KOPT-K1 (cell line): ENCODE measurements around the gene DDX20.
"Not testable (repeated sequence)": the region's sequence is repeated elsewhere in the genome, so short reads cannot be mapped to it uniquely, and the experiment has no call there.

Source experiments
- H3K27ac ChIP-seq: fragments of 200-600 bp; sonication (generic); 2 replicates; pipeline ENCODE4 v1.5.1; 2016; ENCODE audit warnings: antibody characterized with exemption, mild to moderate bottlenecking, low read depth, low read length; ENCODE audit not compliant: poor library complexity, severe bottlenecking
- H3K36me3 ChIP-seq: fragments of 200-600 bp; sonication (generic); 2 replicates; pipeline ENCODE4 v1.5.1; 2017; ENCODE audit warnings: antibody characterized with exemption, mild to moderate bottlenecking, low read length, moderate library complexity; ENCODE audit not compliant: insufficient read depth
- H3K9me3 ChIP-seq: fragments of 200-600 bp; sonication (generic); 2 replicates; pipeline ENCODE4 v1.5.1; 2017; ENCODE audit warnings: antibody characterized with exemption, low read length, mild to moderate bottlenecking; ENCODE audit not compliant: insufficient read depth, poor library complexity, severe bottlenecking

Gene DDX20

GRCh38 chr1:111784273-111784901, 28.7 kb downstream of the DDX20 start:
- H3K9me3 ChIP-seq, result no peaks in the 10 kb centered on the region
- H3K36me3 ChIP-seq, result no peaks in the 10 kb centered on the region

GRCh38 chr1:111786669-111787207, 31.0 kb downstream of the DDX20 start:
- H3K27ac ChIP-seq, result no peak overlapping the region
- H3K36me3 ChIP-seq, result no peaks in the 10 kb centered on the region
- no peaks in the 10 kb centered on the region for H3K9me3 ChIP-seq

More at GRCh38 chr1:111784273-111784901, 28.7 kb downstream of the DDX20 start:
- no peak overlapping the region for H3K27ac ChIP-seq

GRCh38 chr1:111789142-111789541, 33.4 kb downstream of the DDX20 start:
- H3K36me3 ChIP-seq, result no peaks in the 10 kb centered on the region
- no peak overlapping the region for H3K27ac ChIP-seq
- H3K9me3 ChIP-seq, result no peaks in the 10 kb centered on the region

GRCh38 chr1:111789666-111790316, 34.1 kb downstream of the DDX20 start:
- Histone ChIP-seq H3K27ac (no peak overlapping the region), H3K36me3 (no peaks in the 10 kb centered on the region), H3K9me3 (no peaks in the 10 kb centered on the region)

GRCh38 chr1:111791776-111792175, 36.1 kb downstream of the DDX20 start:
- no peaks in the 10 kb centered on the region for H3K36me3 ChIP-seq
- H3K9me3 ChIP-seq, result no peaks in the 10 kb centered on the region
- H3K27ac ChIP-seq, result no peak overlapping the region

- Histone ChIP-seq H3K9me3 (no peaks in the 10 kb centered on the region), H3K27ac (no peak overlapping the region), H3K36me3 (no peaks in the 10 kb centered on the region)
Observed at GRCh38 chr1:111792249-111792648, 36.5 kb downstream of the DDX20 start.

- Histone ChIP-seq H3K27ac (no peak overlapping the region), H3K36me3 (no peaks in the 10 kb centered on the region)
Observed at GRCh38 chr1:111793923-111794322, 38.2 kb downstream of the DDX20 start.

GRCh38 chr1:111795401-111795800, 39.7 kb downstream of the DDX20 start:
- no peaks in the 10 kb centered on the region for H3K9me3 ChIP-seq
- H3K27ac ChIP-seq, result no peak overlapping the region
- no peaks in the 10 kb centered on the region for H3K36me3 ChIP-seq

More at GRCh38 chr1:111793923-111794322, 38.2 kb downstream of the DDX20 start:
- no peaks in the 10 kb centered on the region for H3K9me3 ChIP-seq

GRCh38 chr1:111798580-111798979, 42.9 kb downstream of the DDX20 start:
- no peaks in the 10 kb centered on the region for H3K36me3 ChIP-seq
- H3K9me3 ChIP-seq, result no peaks in the 10 kb centered on the region
- H3K27ac ChIP-seq, result no peak overlapping the region

- not testable (repeated sequence) for H3K36me3 ChIP-seq, H3K9me3 ChIP-seq, H3K27ac ChIP-seq
Observed at GRCh38 chr1:111799722-111800121, 44.0 kb downstream of the DDX20 start.

GRCh38 chr1:111801071-111801850, 45.6 kb downstream of the DDX20 start:
- Histone ChIP-seq H3K27ac (no peak overlapping the region), H3K9me3 (no peaks in the 10 kb centered on the region), H3K36me3 (no peaks in the 10 kb centered on the region)

- Histone ChIP-seq H3K9me3 (no peaks in the 10 kb centered on the region), H3K27ac (no peak overlapping the region), H3K36me3 (no peaks in the 10 kb centered on the region)
Observed at GRCh38 chr1:111802110-111802509, 46.4 kb downstream of the DDX20 start.

GRCh38 chr1:111802984-111803383, 47.3 kb downstream of the DDX20 start:
- H3K9me3 ChIP-seq, result peaks cover 4% of the 10 kb centered on the region
- no peak overlapping the region for H3K27ac ChIP-seq
- H3K36me3 ChIP-seq, result no peaks in the 10 kb centered on the region

- H3K27ac ChIP-seq, result no peak overlapping the region
- H3K36me3 ChIP-seq, result no peaks in the 10 kb centered on the region
- H3K9me3 ChIP-seq, result peaks cover 4% of the 10 kb centered on the region
Observed at GRCh38 chr1:111803951-111804350, 48.2 kb downstream of the DDX20 start.

- Histone ChIP-seq H3K36me3 (no peaks in the 10 kb centered on the region), H3K27ac (no peak overlapping the region), H3K9me3 (peaks cover 4% of the 10 kb centered on the region)
Observed at GRCh38 chr1:111804776-111805175, 49.1 kb downstream of the DDX20 start.
